ENCODE results near the gene SEMA3D.

SEMA3D gene

DNA sequence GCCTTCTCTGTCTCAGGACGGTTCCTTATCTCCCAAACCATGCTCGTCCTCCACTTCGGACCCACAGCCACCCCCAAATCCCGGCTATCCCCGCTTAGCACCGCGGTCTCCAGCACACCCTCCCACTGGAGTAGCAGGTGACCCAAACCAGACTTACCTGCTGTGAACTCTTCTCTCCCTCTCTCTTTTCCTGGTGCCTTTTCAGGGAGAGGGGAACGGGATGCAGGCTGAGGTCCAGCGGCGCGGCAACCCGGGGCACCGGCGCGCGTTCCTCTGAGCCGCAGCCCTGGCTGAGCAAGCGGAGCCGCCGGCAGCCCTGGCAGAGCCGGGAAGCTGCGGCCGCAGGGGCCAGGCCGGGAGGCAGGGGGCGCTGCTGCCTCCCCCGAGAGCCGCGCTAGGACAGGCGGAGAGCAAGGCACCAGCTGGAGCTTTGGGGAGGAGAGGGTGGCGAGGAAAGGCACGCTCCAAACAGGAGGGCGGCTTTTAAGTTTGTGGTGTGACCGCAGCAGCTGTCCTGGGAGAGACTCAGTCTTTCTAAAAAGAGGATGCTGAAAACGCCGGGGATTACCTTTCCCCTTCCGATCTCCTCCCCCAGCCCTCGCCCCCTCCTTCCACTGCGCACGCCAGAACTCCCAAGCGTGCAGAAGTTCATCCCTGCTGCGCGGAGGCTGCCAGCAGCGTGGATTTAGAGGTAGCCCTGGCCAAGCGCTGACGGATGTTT is at the start of gene SEMA3D:
SEMA3D (minus strand) TSS at position 536 of the 721 bp plus-strand sequence. CDS start 65,165 bp downstream, outside the sequence.
- peak within 1 kb of the TSS; percentile 77 for H3K4me3 ChIP-seq (ENCODE audit: low read depth, low read length)
- DNase-seq (ENCODE audit: low read depth): no peak

- DNase-seq (ENCODE audit: low read depth): no peak
- no peak overlapping the region for H3K4me3 ChIP-seq (ENCODE audit: low read depth, low read length)
These were observed 47.9 kb upstream of the SEMA3D start for GRCh38 chr7:85234730-85235129.

GRCh38 chr7:85232068-85232467 is 45.2 kb upstream of the SEMA3D start:
- DNase-seq (ENCODE audit: low read depth): no peak
- no peak overlapping the region for H3K4me3 ChIP-seq (ENCODE audit: low read depth, low read length)

GRCh38 chr7:85230623-85231022 is 43.8 kb upstream of the SEMA3D start:
- H3K4me3 ChIP-seq (ENCODE audit: low read depth, low read length): no peak overlapping the region
- no peak for DNase-seq (ENCODE audit: low read depth)

DNA sequence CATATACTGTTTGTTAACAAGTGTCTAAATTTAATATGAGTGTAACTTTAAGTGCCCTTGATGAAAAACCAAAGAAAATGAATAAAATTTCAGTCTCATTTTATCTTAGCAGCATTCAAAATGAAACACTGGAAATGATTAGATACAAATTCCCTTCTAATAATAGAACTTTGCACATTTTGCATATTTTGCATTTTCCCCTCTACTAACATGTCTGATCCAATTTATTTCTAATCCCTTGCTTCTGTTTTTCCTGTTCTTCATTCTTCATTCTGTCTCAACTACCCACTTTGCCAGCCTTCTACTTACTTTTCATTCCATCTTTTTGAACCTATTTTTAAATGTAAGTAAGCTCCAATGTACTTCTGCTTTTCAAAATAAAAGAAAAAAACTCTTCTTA is 42.7 kb upstream of the SEMA3D start:
- no peak overlapping the region for H3K4me3 ChIP-seq (ENCODE audit: low read depth, low read length)
- no peak for DNase-seq (ENCODE audit: low read depth)

GRCh38 chr7:85226361-85227085 is 39.7 kb upstream of the SEMA3D start:
- H3K4me3 ChIP-seq (ENCODE audit: low read depth, low read length): no peak overlapping the region
- DNase-seq (ENCODE audit: low read depth): no peak

- no peak for DNase-seq (ENCODE audit: low read depth)
These were observed 37.3 kb upstream of the SEMA3D start for GRCh38 chr7:85224171-85224570.

DNA sequence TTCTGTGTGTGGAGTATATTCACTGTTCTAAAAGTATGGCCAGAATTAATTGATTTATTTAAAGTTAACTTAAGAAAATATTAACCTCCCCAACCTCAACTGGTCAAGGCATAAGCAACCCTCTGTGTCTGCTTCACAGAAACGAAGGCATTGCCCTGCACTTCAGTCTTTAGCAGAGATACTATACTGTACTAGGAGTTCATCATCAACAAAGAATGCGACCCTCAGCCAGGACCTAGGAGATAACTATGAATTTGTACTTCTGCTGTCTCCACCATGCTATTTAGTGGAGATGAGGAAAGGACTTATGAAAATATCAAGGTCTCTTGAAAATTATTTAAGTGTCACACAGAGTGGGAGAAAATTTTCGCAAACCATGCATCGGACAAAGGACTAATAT is 35.7 kb upstream of the SEMA3D start:
- no peak for DNase-seq (ENCODE audit: low read depth)
- no peak overlapping the region for H3K4me3 ChIP-seq (ENCODE audit: low read depth, low read length)

More at GRCh38 chr7:85224171-85224570, 37.3 kb upstream of the SEMA3D start:
- H3K4me3 ChIP-seq (ENCODE audit: low read depth, low read length): no peak overlapping the region

DNA sequence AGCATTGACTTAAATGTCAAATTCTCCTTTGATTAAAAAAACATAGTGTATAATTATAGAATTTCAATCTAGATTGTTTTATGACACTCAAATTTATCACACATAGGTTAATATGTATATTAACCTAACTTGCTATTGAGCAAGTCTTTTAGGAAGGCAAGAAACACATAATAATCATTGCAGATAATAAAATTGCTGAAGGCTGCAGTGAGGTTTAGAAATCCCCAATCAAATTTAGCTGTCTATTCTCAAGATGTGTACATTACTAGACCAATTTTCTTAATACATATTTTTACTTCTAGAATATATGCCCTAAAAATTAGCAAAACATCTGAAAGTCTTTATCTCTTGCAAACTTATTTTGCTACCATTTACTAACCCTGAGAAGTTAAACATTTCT is 34.9 kb upstream of the SEMA3D start:
- H3K4me3 ChIP-seq (ENCODE audit: low read depth, low read length): no peak overlapping the region
- DNase-seq (ENCODE audit: low read depth): no peak

DNA sequence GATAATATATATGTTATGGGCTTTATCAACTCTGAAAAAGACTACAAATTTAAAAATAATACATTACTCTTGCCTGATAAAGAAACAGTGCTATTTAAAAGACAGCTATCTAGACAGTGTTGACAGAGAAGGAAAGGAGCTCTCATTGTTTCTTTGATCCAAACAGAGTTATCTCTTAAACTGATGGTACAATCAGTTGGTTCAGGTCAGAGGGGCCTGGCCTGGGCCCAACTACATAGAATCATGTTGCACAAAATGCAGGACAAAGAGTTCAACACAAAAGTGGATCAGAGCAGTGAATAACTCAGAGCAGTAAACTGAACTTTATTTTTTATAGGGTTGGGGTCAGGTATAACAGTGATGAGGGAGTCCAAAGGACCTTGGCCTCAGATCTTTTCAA is 33.8 kb upstream of the SEMA3D start:
- DNase-seq (ENCODE audit: low read depth): no peak
- no peak overlapping the region for H3K4me3 ChIP-seq (ENCODE audit: low read depth, low read length)

GRCh38 chr7:85220023-85220422 is 33.2 kb upstream of the SEMA3D start:
- DNase-seq (ENCODE audit: low read depth): no peak
- H3K4me3 ChIP-seq (ENCODE audit: low read depth, low read length): no peak overlapping the region

DNA sequence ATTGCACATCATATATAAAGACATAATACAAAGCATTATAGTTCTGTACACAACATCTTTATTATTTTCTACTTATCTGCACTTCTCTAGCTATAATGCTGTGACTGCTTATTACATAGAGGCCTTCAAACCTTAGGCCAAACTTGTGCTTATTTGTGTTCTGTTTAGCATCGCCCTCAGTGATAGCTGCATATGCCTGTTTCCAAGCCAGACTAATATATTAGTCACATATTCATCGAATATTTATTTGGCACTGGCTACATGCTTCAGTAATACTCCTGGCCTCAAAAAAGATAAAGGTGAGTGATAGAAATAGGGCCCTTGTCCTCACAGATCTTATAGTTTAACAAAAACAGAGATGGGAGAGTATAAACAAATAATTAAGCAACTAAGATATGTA is 30.2 kb upstream of the SEMA3D start:
- no peak for DNase-seq (ENCODE audit: low read depth)
- no peak overlapping the region for H3K4me3 ChIP-seq (ENCODE audit: low read depth, low read length)

- DNase-seq (ENCODE audit: low read depth): no peak
- H3K4me3 ChIP-seq (ENCODE audit: low read depth, low read length): no peak overlapping the region
These were observed 28.2 kb upstream of the SEMA3D start for GRCh38 chr7:85215098-85215497.

- DNase-seq (ENCODE audit: low read depth): no peak
- no peak overlapping the region for H3K4me3 ChIP-seq (ENCODE audit: low read depth, low read length)
These were observed 26.6 kb upstream of the SEMA3D start for GRCh38 chr7:85213500-85213899.

GRCh38 chr7:85205754-85206153 is 18.9 kb upstream of the SEMA3D start:
- H3K4me3 ChIP-seq (ENCODE audit: low read depth, low read length): no peak overlapping the region
- no peak for DNase-seq (ENCODE audit: low read depth)

- H3K4me3 ChIP-seq (ENCODE audit: low read depth, low read length): no peak overlapping the region
- DNase-seq (ENCODE audit: low read depth): no peak
These were observed 17.6 kb upstream of the SEMA3D start for GRCh38 chr7:85204496-85204895.

DNA sequence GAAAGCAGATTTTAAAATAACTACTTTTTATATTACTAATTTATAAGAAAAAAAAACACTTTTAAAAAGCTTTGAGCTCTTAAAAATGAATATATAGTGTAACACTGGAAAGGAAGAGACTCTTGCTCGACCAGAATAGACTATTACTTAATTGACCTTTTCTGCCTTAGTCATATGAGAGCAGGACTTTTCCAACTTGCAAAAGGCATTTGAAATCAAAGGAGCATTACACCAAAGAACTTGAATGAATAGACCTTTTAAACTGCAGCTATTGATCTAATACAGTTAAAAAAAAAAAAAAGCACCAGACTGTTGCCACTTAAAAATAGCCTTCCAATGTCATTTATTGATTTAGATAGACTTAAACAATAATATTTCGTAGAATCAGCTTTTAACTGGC is 17.2 kb upstream of the SEMA3D start:
- DNase-seq (ENCODE audit: low read depth): no peak

DNA sequence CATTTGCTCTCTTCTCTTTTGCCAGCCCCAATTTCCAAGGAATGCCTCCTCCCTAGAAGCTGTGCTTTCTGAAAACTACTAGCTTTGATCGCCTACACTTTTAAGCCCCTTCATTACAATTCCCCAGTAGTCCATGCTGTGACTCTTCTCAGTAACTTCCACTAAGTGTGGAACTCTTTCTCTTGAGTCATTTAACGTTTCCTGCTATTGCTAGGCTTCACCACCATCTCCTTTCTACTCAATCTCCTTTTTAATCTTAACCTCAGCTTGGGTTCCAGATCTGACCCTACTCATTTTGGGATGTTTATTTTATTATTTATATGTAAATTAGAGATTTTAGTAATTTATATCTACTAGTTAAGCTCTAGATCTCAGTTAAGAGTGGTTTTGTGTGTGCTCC is 14.4 kb upstream of the SEMA3D start:
- no peak overlapping the region for H3K4me3 ChIP-seq (ENCODE audit: low read depth, low read length)
- no peak for DNase-seq (ENCODE audit: low read depth)

More for the DNA sequence above, 17.2 kb upstream of the SEMA3D start:
- H3K4me3 ChIP-seq (ENCODE audit: low read depth, low read length): no peak overlapping the region

DNA sequence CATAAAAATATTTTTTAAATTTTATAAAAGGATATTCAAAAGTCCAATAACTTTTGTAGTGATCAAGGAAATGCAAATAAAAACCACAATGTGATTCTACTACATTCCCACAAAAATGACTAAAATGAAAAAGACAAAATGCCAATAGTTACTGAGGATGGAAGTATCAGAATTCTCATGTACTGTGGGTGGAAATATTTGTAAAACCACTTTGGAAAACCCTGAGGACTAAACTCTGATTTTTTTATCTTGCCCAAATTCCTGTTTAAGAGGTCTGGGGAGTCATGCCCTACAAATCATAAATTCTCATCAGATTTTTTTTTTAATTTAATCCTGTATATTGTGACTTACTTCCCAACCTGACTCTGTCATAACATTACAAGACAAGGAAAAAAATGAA is 9.8 kb upstream of the SEMA3D start:
- no peak overlapping the region for H3K4me3 ChIP-seq (ENCODE audit: low read depth, low read length)
- DNase-seq (ENCODE audit: low read depth): no peak

GRCh38 chr7:85191383-85191782 is 4.5 kb upstream of the SEMA3D start:
- H3K4me3 ChIP-seq (ENCODE audit: low read depth, low read length): no peak overlapping the region
- DNase-seq (ENCODE audit: low read depth): no peak

DNA sequence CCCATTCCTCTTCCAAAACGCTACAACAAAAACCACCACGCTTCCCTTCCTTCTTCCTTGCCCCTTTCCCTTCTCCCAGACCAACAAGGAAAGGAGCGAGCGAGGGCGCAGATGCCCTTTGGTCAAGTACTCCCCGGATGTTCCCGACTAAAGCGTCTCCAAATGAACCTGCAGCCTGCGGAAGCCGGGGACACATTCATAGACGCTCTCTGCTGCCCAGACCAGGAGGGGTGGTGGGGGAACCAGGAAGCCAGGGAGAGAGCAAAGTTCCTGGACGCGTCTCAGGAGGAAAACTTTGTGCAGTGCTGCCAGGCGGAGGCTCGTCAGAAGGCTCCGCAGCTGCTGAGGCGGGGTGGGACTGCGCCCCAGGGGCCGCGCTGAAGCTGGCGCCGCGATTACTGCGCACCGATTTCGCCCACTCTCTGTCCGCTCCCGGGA is 754 bp downstream of the SEMA3D start:
- H3K4me3 ChIP-seq (ENCODE audit: low read depth, low read length): peak overlapping the region; percentile 77
- no peak for DNase-seq (ENCODE audit: low read depth)

Measured in skeletal muscle cell (primary cell).